ENCODE data around the gene CFAP46.
"Not testable (repeated sequence)": the region's sequence is repeated elsewhere in the genome, so short reads cannot be mapped to it uniquely, and the experiment has no call there.

The CFAP46 gene

GRCh38 chr10:132927824-132928223, 14.5 kb downstream of the CFAP46 start:
- DNase-seq (ENCODE audit: low read depth in 2 of 2): no peak

- DNase-seq (ENCODE audit: low read depth in 2 of 2): no peak
Measured at GRCh38 chr10:132926777-132927650, 15.4 kb downstream of the CFAP46 start.

- DNase-seq (ENCODE audit: low read depth in 2 of 2): no peak
Measured at GRCh38 chr10:132926070-132926469, 16.3 kb downstream of the CFAP46 start.

GRCh38 chr10:132925614-132926013, 16.8 kb downstream of the CFAP46 start:
- no peak for DNase-seq (ENCODE audit: low read depth in 2 of 2)

GRCh38 chr10:132925071-132925561, 17.3 kb downstream of the CFAP46 start:
- no peak for DNase-seq (ENCODE audit: low read depth in 2 of 2)

- no peak for DNase-seq (ENCODE audit: low read depth in 2 of 2)
Measured at GRCh38 chr10:132924046-132924952, 18.1 kb downstream of the CFAP46 start.

GRCh38 chr10:132923384-132923783, 19.0 kb downstream of the CFAP46 start:
- not testable (repeated sequence) for DNase-seq (ENCODE audit: low read depth in 2 of 2)

- DNase-seq (ENCODE audit: low read depth in 2 of 2): no peak
Measured at GRCh38 chr10:132922872-132923271, 19.5 kb downstream of the CFAP46 start.

GRCh38 chr10:132921818-132922807, 20.3 kb downstream of the CFAP46 start:
- no peak for DNase-seq (ENCODE audit: low read depth in 2 of 2)

- DNase-seq (ENCODE audit: low read depth in 2 of 2): no peak
Measured at GRCh38 chr10:132921086-132921485, 21.3 kb downstream of the CFAP46 start.

GRCh38 chr10:132920101-132920925, 22.1 kb downstream of the CFAP46 start:
- DNase-seq (ENCODE audit: low read depth in 2 of 2): no peak

GRCh38 chr10:132919374-132920100, 22.8 kb downstream of the CFAP46 start:
- DNase-seq (ENCODE audit: low read depth in 2 of 2): no peak

GRCh38 chr10:132918617-132919373, 23.6 kb downstream of the CFAP46 start:
- no peak for DNase-seq (ENCODE audit: low read depth in 2 of 2)

- no peak for DNase-seq (ENCODE audit: low read depth in 2 of 2)
Measured at GRCh38 chr10:132918264-132918616, 24.1 kb downstream of the CFAP46 start.

GRCh38 chr10:132916956-132917666, 25.3 kb downstream of the CFAP46 start:
- no peak for DNase-seq (ENCODE audit: low read depth in 2 of 2)

GRCh38 chr10:132916421-132916841, 25.9 kb downstream of the CFAP46 start:
- DNase-seq (ENCODE audit: low read depth in 2 of 2): no peak

GRCh38 chr10:132915411-132915810, 27.0 kb downstream of the CFAP46 start:
- DNase-seq (ENCODE audit: low read depth in 2 of 2): no peak

- DNase-seq (ENCODE audit: low read depth in 2 of 2): no peak
Measured at GRCh38 chr10:132914732-132915131, 27.6 kb downstream of the CFAP46 start.
